Hepatocyte (in vitro differentiated cells): ENCODE data around the gene CRIP2.

Experiments used
- CTCF ChIP-seq: fragments of 200-600 bp; sonication (generic); IDR thresholded peaks from 2 replicates; pipeline ENCODE4 v1.5.1; 2016; ENCODE audit warnings: antibody characterized with exemption, mild to moderate bottlenecking; ENCODE audit not compliant: poor library complexity
- EZH2 ChIP-seq: fragments of 200-600 bp; sonication (generic); IDR thresholded peaks from 2 replicates; pipeline ENCODE4 v1.6.1; 2016; ENCODE audit warnings: antibody characterized with exemption, mild to moderate bottlenecking, borderline replicate concordance
- EZH2phosphoT487 ChIP-seq: fragments of 200-600 bp; sonication (generic); IDR thresholded peaks from one replicate; pipeline ENCODE4 v1.6.1; 2018; ENCODE audit warnings: antibody characterized with exemption, mild to moderate bottlenecking, low read depth, moderate library complexity; ENCODE audit not compliant: unreplicated experiment, severe bottlenecking

- TF ChIP-seq EZH2 (no peak), CTCF (no peak), EZH2phosphoT487 (no peak)
Observed at GRCh38 chr14:105481886-105482457, 7.4 kb downstream of the CRIP2 start.
